Smooth muscle cell (in vitro differentiated cells): ENCODE data around the gene PAK1. TPM values are rescaled to one million over a fixed set of nuclear protein-coding genes. Genes with fewer than 3 reads are reported as not detected.

Experiments used
- DNase-seq: peaks from one replicate; lab custom pipeline; 2025; ENCODE audit not compliant: unreplicated experiment; lab: John Stamatoyannopoulos, UW
- H2AFZ ChIP-seq: fragments of 200-600 bp; sonication (generic); 2 replicates; pipeline ENCODE4 v1.6.0; 2016; ENCODE audit warnings: antibody characterized with exemption, low read depth, mild to moderate bottlenecking
- H3F3A ChIP-seq: fragments of 200-600 bp; sonication (generic); 2 replicates; pipeline ENCODE4 v1.6.0; 2017; ENCODE audit warnings: antibody characterized with exemption, low read depth
- H3K27ac ChIP-seq: fragments of 200-600 bp; sonication (generic); 2 replicates; pipeline ENCODE4 v1.5.1; 2016; ENCODE audit warnings: low read depth, mild to moderate bottlenecking
- H3K27me3 ChIP-seq: fragments of 200-600 bp; sonication (generic); 2 replicates; pipeline ENCODE4 v1.6.1; 2016; ENCODE audit warnings: low read depth, mild to moderate bottlenecking
- H3K36me3 ChIP-seq: fragments of 200-600 bp; sonication (generic); 2 replicates; pipeline ENCODE4 v1.5.1; 2016; ENCODE audit warnings: low read depth
- H3K4me1 ChIP-seq: fragments of 200-600 bp; sonication (generic); 2 replicates; pipeline ENCODE4 v1.5.1; 2016; ENCODE audit warnings: low read depth
- H3K4me2 ChIP-seq: fragments of 200-600 bp; sonication (generic); 2 replicates; pipeline ENCODE4 v1.6.0; 2016; ENCODE audit warnings: mild to moderate bottlenecking
- H3K4me3 ChIP-seq: fragments of 200-600 bp; sonication (generic); 2 replicates; pipeline ENCODE4 v1.5.1; 2016; ENCODE audit warnings: mild to moderate bottlenecking
- H3K79me2 ChIP-seq: fragments of 200-600 bp; sonication (generic); 2 replicates; pipeline ENCODE4 v1.6.0; 2016; ENCODE audit warnings: low read depth, mild to moderate bottlenecking
- H3K9ac ChIP-seq: fragments of 200-600 bp; sonication (generic); 2 replicates; pipeline ENCODE4 v1.6.0; 2016; ENCODE audit warnings: low read depth
- H3K9me3 ChIP-seq: fragments of 200-600 bp; sonication (generic); replicated peaks from 2 replicates; pipeline ENCODE4 v1.5.1; 2016; ENCODE audit warnings: low read depth
- H4K20me1 ChIP-seq: fragments of 200-600 bp; sonication (generic); 2 replicates; pipeline ENCODE4 v1.6.0; 2016; ENCODE audit warnings: low read depth
- CTCF ChIP-seq: fragments of 200-600 bp; sonication (generic); IDR thresholded peaks from 2 replicates; pipeline ENCODE4 v1.5.1; 2017; ENCODE audit warnings: borderline replicate concordance, mild to moderate bottlenecking, antibody characterized with exemption; ENCODE audit not compliant: insufficient read depth, poor library complexity, severe bottlenecking
- WGBS: methylation state at CpG from one replicate; pipeline ENCODE4 v1.1.7; 2016; ENCODE audit warnings: low lambda C conversion rate; 5-methylcytosine and 5-hydroxymethylcytosine counted together
- polyA plus RNA-seq: library from polyadenylated mRNA; unstranded; fragments of >200 nt; fragmentation: Nextera tagmentation; extraction: Ambion mirVana; gene quantifications from 2 replicates; pipeline ENCODE4 v1.2.1, GENCODE V29; 2016
- total RNA-seq: library from RNA; depleted of rRNA; stranded (reverse); fragments of >200 nt; gene quantifications from 2 replicates; pipeline ENCODE4 v1.2.3, GENCODE V29; 2014

PAK1 gene
- total RNA-seq: 31.7 and 40.6 TPM in 2 replicates
- 20.5 and 22.4 TPM in 2 replicates for polyA plus RNA-seq

DNA sequence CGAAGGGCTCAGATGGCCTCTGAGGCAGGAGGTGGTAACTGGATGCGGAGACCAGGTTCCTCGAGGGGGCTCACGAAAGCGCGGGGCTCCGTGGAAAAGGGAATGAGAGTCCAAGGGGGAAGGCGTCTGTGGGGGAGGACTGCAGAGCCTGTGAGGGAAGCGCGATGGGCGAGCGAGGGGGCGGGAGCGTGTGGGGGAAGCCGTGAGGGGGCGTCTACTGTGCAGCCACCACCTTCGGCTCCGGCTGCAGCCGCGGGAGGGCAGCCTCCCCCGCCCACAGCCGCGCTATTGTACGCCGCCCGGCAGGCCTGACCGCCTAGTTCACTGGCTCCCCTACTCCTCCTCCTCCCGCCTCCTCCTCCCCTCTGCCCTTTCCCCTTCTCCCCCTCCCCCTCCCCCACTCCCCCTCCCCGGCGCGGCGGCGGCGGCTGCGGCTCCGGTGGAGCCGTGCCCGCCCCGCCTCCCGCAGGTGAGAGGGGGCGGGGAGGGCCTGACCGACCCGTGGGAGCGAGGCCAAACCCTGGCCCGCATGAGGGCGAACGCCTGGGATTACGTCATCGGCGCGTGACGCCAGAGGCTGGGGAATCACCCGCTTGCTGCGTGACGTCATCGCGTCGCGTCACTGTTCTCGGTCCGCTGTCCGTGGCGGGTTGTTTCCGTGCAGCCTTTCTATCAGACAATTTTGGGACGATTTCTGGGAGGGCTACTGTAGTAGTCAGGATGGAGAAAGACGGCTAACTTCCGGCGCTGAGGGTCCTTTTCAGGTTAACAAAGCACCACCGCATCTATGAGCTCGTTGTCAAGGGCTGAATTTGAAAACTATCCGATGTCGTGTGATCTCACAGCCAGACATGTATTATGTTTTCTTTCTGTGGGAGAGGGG, at the start of gene PAK1:
PAK1 (minus strand) TSS at position 294 of the 883 bp plus-strand sequence. CDS start 81,574 bp downstream, outside the sequence.
- Histone ChIP-seq H4K20me1 (no peaks in the 10 kb centered on the region), H3F3A (peaks cover 6% of the 10 kb centered on the region), H3K27me3 (peaks cover 2% of the 10 kb centered on the region), H3K36me3 (no peaks in the 10 kb centered on the region), H3K79me2 (no peaks in the 10 kb centered on the region), H3K9me3 (no peaks in the 10 kb centered on the region), H2AFZ (peak within 1 kb of the TSS; percentile 92), H3K27ac (no peak within 1 kb of the TSS), H3K4me2 (peak within 1 kb of the TSS; percentile 97), H3K4me3 (peak within 1 kb of the TSS; percentile 78), H3K9ac (peak within 1 kb of the TSS; percentile 80), H3K4me1 (peaks cover 15% of the 10 kb centered on the region)
- 9% methylated on average over 39 of the region's 72 CpGs for WGBS
- no peak for TF ChIP-seq CTCF
- peak; percentile 38 for DNase-seq

DNA sequence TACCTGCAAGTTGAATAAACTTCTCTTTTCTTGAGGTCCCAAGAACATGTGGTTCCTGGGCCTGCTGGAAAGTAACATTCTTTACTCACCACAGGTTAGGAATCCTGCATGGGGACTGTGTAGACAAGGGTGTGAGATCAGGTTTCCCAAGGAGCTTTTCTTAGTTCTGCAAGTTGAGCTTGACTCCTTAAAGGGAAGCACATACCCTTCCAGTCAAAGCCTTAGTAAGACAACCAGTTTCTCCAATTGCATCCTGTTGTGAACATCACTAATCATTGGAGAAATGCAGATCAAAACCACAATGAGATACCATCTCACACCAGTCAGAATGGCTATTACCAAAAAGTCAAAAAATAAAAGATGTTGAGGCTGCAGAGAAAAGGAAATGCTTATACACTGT, 48.3 kb upstream of the PAK1 start:
- H4K20me1 ChIP-seq: no peaks in the 10 kb centered on the region
- no peak overlapping the region for H3K9ac ChIP-seq
- no peaks in the 10 kb centered on the region for H3K79me2 ChIP-seq
- no peak overlapping the region for H3K27ac ChIP-seq
- no peaks in the 10 kb centered on the region for H3F3A ChIP-seq
- no peak overlapping the region for H3K4me3 ChIP-seq
- H2AFZ ChIP-seq: no peak overlapping the region
- H3K36me3 ChIP-seq: no peaks in the 10 kb centered on the region
- H3K4me2 ChIP-seq: no peak overlapping the region
- no peak for TF ChIP-seq CTCF
- DNase-seq: no peak
- no peaks in the 10 kb centered on the region for H3K9me3 ChIP-seq
- no peaks in the 10 kb centered on the region for H3K27me3 ChIP-seq
- H3K4me1 ChIP-seq: peaks cover 19% of the 10 kb centered on the region

- WGBS: 65% methylated on average over 2 of the region's 3 CpGs
- no peaks in the 10 kb centered on the region for H3K27me3 ChIP-seq
Observed at GRCh38 chr11:77519847-77520246, 46.0 kb upstream of the PAK1 start.

More at GRCh38 chr11:77519847-77520246, 46.0 kb upstream of the PAK1 start:
- H3K36me3 ChIP-seq: no peaks in the 10 kb centered on the region
- no peak overlapping the region for H3K4me3 ChIP-seq
- no peaks in the 10 kb centered on the region for H4K20me1 ChIP-seq
- H3K27ac ChIP-seq: no peak overlapping the region
- no peak overlapping the region for H3K9ac ChIP-seq
- peaks cover 8% of the 10 kb centered on the region for H3K4me1 ChIP-seq
- DNase-seq: no peak
- H3K9me3 ChIP-seq: no peaks in the 10 kb centered on the region
- H2AFZ ChIP-seq: no peak overlapping the region
- H3K79me2 ChIP-seq: no peaks in the 10 kb centered on the region
- H3K4me2 ChIP-seq: no peak overlapping the region
- no peak for TF ChIP-seq CTCF
- H3F3A ChIP-seq: no peaks in the 10 kb centered on the region
